Endothelial cell of umbilical vein (primary cell): ENCODE results near the gene SPAG16.

Experiments
- EZH2 ChIP-seq: IDR thresholded peaks from 2 replicates; pipeline ENCODE4 v1.6.1; 2012; ENCODE audit warnings: borderline replicate concordance, low read depth, mild to moderate bottlenecking, moderate library complexity, low read length, inconsistent platforms; ENCODE audit not compliant: severe bottlenecking
- POLR2A ChIP-seq: IDR thresholded peaks from 2 replicates; pipeline ENCODE4 v1.6.1; 2012; ENCODE audit warnings: low read depth, mild to moderate bottlenecking, control low read depth, low read length
- POLR2AphosphoS5 ChIP-seq: IDR thresholded peaks from 2 replicates; pipeline ENCODE4 v1.6.1; 2012; ENCODE audit warnings: low read depth, mild to moderate bottlenecking, control low read depth, low read length, moderate library complexity; ENCODE audit not compliant: insufficient read depth
- TF ChIP-seq, protein P1 (sequence below), 2 donors: IDR thresholded peaks; 1 replicate in 1 of 2; 2 replicates in 1 of 2; pipeline ENCODE4 v1.5.1; 2011; ENCODE audit warnings: low read length in 2 of 2, mild to moderate bottlenecking in 2 of 2, moderate library complexity in 2 of 2, control low read depth in 1 of 2, inconsistent platforms in 1 of 2, low read depth in 1 of 2; ENCODE audit not compliant: insufficient read depth in 1 of 2; ENCODE audit errors: extremely low read depth in 1 of 2

DNA sequence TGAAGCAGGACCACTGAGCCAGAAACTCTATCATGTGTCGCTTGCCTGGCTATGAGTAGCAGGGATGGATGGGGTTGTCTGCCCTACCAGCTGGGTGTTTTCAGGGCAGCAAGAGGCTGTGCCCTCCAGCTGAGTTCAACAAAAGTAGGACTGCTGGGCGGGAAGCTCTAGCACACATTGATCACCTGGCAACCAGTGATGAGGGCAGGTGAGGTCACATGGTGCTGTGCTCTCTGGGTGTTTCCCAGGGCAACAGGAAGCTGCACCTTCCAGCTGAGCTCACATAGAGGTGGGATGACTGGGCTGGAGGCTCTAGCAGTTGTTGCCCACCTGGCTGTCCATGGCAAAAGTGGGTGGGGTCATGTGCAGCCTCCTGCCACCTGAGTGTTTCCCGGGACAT is 639.3 kb downstream of the SPAG16 start:
- TF ChIP-seq POLR2A (no peak), EZH2 (no peak), POLR2AphosphoS5 (no peak)
- TF ChIP-seq, protein P1, sequence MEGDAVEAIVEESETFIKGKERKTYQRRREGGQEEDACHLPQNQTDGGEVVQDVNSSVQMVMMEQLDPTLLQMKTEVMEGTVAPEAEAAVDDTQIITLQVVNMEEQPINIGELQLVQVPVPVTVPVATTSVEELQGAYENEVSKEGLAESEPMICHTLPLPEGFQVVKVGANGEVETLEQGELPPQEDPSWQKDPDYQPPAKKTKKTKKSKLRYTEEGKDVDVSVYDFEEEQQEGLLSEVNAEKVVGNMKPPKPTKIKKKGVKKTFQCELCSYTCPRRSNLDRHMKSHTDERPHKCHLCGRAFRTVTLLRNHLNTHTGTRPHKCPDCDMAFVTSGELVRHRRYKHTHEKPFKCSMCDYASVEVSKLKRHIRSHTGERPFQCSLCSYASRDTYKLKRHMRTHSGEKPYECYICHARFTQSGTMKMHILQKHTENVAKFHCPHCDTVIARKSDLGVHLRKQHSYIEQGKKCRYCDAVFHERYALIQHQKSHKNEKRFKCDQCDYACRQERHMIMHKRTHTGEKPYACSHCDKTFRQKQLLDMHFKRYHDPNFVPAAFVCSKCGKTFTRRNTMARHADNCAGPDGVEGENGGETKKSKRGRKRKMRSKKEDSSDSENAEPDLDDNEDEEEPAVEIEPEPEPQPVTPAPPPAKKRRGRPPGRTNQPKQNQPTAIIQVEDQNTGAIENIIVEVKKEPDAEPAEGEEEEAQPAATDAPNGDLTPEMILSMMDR (IDR thresholded peaks at IDR 0.05; ENCODE audit: extremely low read depth in 1 of 2, insufficient read depth in 1 of 2, low read depth in 1 of 2, low read length in 2 of 2) = no peak
